ENCODE measurements around the gene UNCX. TPM values are rescaled to one million over a fixed set of nuclear protein-coding genes. Genes with fewer than 3 reads are reported as not detected.

UNCX gene
- total RNA-seq, 6 experiments from 2014 or later = not detected

- Histone ChIP-seq H3K4me3 (no peak overlapping the region), H3K27ac (no peak overlapping the region), H3K9me3 (no peaks in the 10 kb centered on the region), H3K4me1 (no peaks in the 10 kb centered on the region), H3K27me3 (no peaks in the 10 kb centered on the region), H3K36me3 (no peaks in the 10 kb centered on the region)
- intact Hi-C loops (cut with DNase I) = no loop called here
- ATAC-seq (no peak), DNase-seq (peak in 1 of 3 donors; percentile 39)
- WGBS (ENCODE audit: insufficient coverage, low coverage, low lambda C conversion rate, missing lambda C conversion rate) = 38% methylated on average over 10 of the region's 13 CpGs
- TF ChIP-seq POLR2A (IDR thresholded peaks at IDR 0.05) (no peak), CTCF (IDR thresholded peaks at IDR 0.05) (no peak)
Observed at GRCh38 chr7:1281068-1281467, 48.4 kb downstream of the UNCX start.

- ATAC-seq (no peak), DNase-seq (peak in 1 of 3 donors; percentile 9)
- Histone ChIP-seq H3K27me3 (no peaks in the 10 kb centered on the region), H3K4me1 (no peaks in the 10 kb centered on the region), H3K27ac (no peak overlapping the region), H3K9me3 (no peaks in the 10 kb centered on the region), H3K36me3 (no peaks in the 10 kb centered on the region), H3K4me3 (no peak overlapping the region)
- TF ChIP-seq CTCF (IDR thresholded peaks at IDR 0.05) = no peak
- 70% methylated on average over 5 of the region's 5 CpGs for WGBS (ENCODE audit: insufficient coverage, low coverage, low lambda C conversion rate, missing lambda C conversion rate)
- intact Hi-C loops (cut with DNase I) = no loop called here
Observed at GRCh38 chr7:1282679-1283078, 50.0 kb downstream of the UNCX start.

- DNase-seq (peak in 1 of 3 donors; percentile 22), ATAC-seq (no peak)
- no peak overlapping the region for H3K4me3 ChIP-seq
- TF ChIP-seq POLR2A (IDR thresholded peaks at IDR 0.05) (no peak), CTCF (IDR thresholded peaks at IDR 0.05) (no peak)
- H3K27me3 ChIP-seq = no peaks in the 10 kb centered on the region
- H3K36me3 ChIP-seq = no peaks in the 10 kb centered on the region
- H3K9me3 ChIP-seq = no peaks in the 10 kb centered on the region
- 83% methylated on average over 2 of the region's 10 CpGs for WGBS (ENCODE audit: insufficient coverage, low coverage, low lambda C conversion rate, missing lambda C conversion rate)
- H3K4me1 ChIP-seq = no peaks in the 10 kb centered on the region
- no peak overlapping the region for H3K27ac ChIP-seq
- intact Hi-C loops (cut with DNase I) = no loop called here
Observed at GRCh38 chr7:1283337-1283736, 50.7 kb downstream of the UNCX start.

- ATAC-seq (peak in 1 of 4 donors; percentile 27), DNase-seq (peak in 2 of 3 donors; percentile 11 to 46)
- Histone ChIP-seq H3K4me3 (no peak overlapping the region), H3K27me3 (no peaks in the 10 kb centered on the region), H3K4me1 (no peaks in the 10 kb centered on the region), H3K27ac (no peak overlapping the region), H3K36me3 (no peaks in the 10 kb centered on the region), H3K9me3 (no peaks in the 10 kb centered on the region)
- intact Hi-C loops (cut with DNase I) = no loop called here
- TF ChIP-seq POLR2A (IDR thresholded peaks at IDR 0.05) (no peak), CTCF (IDR thresholded peaks at IDR 0.05) (no peak)
- no CpG with 5 or more reads among the region's 19 CpGs for WGBS (ENCODE audit: insufficient coverage, low coverage, low lambda C conversion rate, missing lambda C conversion rate)
Observed at GRCh38 chr7:1283941-1284742, 51.5 kb downstream of the UNCX start.
